ENCODE results near the gene C15orf39. TPM values are rescaled to one million over a fixed set of nuclear protein-coding genes. Genes with fewer than 3 reads are reported as not detected.

Gene C15orf39
- total RNA-seq, 4 donors from 2014 or later: 7.8 to 25.0 (median 13.9) TPM

DNA sequence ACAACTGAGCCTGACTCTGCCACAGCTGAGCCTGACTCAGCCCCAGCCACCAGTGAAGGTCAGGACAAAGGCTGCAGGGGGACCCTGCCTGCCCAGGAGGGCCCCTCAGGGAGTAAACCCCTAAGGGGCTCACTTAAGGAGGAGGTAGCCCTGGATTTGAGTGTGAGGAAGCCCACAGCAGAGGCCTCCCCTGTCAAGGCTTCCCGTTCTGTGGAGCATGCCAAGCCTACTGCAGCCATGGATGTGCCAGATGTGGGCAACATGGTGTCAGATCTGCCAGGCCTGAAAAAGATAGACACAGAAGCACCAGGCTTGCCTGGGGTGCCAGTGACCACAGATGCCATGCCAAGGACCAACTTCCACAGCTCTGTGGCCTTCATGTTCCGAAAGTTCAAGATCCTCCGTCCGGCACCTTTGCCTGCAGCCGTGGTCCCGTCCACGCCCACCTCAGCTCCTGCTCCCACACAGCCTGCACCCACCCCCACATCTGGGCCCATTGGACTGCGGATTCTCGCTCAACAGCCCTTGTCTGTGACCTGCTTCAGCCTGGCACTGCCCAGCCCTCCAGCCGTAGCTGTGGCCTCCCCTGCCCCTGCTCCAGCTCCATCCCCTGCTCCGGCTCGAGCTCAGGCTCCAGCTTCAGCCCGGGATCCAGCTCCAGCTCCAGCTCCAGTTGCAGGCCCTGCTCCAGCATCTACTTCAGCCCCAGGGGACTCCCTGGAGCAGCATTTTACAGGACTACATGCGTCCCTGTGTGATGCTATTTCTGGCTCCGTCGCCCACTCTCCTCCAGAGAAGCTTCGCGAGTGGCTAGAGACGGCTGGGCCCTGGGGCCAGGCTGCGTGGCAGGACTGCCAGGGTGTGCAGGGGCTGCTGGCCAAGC, 6.2 kb downstream of the C15orf39 start:
- TF ChIP-seq CTCF (IDR thresholded peaks at IDR 0.05): no peak
- ATAC-seq (ENCODE audit: low FRiP score): no peak
- no peak for DNase-seq (ENCODE audit: low spot score)

- no peak for TF ChIP-seq CTCF (IDR thresholded peaks at IDR 0.05)
- ATAC-seq (ENCODE audit: low FRiP score) (no peak), DNase-seq (ENCODE audit: low spot score) (no peak)
Observed at GRCh38 chr15:75208501-75209288, 7.0 kb downstream of the C15orf39 start.

- ATAC-seq (ENCODE audit: low FRiP score) (no peak), DNase-seq (ENCODE audit: low spot score) (no peak)
- no peak for TF ChIP-seq CTCF (IDR thresholded peaks at IDR 0.05)
Observed at GRCh38 chr15:75209289-75209676, 7.6 kb downstream of the C15orf39 start.

DNA sequence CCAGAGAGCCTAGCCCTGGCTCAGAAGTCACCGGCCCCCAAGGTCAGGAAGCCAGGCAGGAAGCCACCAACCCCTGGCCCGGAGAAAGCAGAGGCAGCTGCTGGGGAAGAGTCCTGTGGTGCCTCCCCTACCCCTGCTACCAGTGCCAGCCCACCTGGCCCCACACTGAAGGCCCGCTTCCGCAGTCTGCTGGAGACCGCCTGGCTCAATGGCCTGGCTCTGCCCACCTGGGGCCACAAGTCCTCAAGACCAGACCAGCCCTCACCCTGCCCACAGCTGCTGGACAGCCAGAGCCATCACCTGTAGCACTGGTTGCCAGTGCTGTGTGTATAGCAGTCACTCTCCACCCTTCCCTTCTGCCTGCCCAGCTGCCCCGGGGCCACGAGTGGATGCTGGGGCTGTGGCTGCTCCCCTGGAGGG, 9.1 kb downstream of the C15orf39 start:
- no peak for ATAC-seq (ENCODE audit: low FRiP score)

DNA sequence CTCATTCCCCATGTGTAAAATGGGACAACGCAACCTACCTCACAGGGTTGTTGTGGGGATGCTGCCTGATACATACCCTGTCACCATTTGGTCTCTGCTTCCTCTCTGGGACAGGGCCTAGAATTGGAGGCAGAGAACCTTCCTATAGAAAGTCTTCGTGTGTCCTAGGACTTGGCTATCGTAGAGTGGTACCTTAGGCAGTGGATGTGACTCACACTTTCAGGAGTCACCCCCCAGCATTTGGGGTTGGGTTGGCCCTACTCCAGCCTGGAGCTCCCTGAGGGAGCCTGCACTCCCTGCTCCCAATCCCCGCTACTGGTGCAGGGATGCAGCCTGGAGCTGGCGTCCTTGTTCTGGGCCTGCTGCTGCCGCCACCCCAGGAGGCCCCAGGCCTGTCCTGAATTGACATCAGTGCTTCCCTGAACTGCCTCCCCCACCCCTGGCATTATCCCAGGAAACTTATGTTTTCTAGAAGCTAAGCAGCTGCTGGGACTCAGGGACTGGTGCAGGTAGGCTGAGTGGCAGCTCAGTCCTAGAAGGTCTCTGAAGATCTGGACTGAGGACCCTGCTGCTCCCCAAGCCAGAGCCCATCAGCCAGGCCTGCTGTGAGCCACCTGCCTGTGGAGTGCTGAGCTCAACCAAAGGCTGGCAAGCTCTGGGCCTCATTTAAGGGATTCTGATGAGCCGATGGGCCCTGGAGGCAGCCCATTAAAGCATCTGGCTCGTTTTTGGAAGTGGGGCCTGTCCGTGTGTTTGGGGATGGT, 9.9 kb downstream of the C15orf39 start:
- ATAC-seq (ENCODE audit: low FRiP score) (no peak), DNase-seq (ENCODE audit: low spot score) (no peak)
- no peak for TF ChIP-seq CTCF (IDR thresholded peaks at IDR 0.05)

More for the DNA sequence above, 9.1 kb downstream of the C15orf39 start:
- TF ChIP-seq CTCF (IDR thresholded peaks at IDR 0.05): no peak
- no peak for DNase-seq (ENCODE audit: low spot score)

- TF ChIP-seq CTCF (IDR thresholded peaks at IDR 0.05): no peak
- no peak for DNase-seq (ENCODE audit: low spot score)
- no peak for ATAC-seq (ENCODE audit: low FRiP score)
Observed at GRCh38 chr15:75212200-75212858, 10.6 kb downstream of the C15orf39 start.

Measured in omental fat pad (tissue), 4 donors.